ENCODE results near the gene NLRP14.

Gene NLRP14

DNA sequence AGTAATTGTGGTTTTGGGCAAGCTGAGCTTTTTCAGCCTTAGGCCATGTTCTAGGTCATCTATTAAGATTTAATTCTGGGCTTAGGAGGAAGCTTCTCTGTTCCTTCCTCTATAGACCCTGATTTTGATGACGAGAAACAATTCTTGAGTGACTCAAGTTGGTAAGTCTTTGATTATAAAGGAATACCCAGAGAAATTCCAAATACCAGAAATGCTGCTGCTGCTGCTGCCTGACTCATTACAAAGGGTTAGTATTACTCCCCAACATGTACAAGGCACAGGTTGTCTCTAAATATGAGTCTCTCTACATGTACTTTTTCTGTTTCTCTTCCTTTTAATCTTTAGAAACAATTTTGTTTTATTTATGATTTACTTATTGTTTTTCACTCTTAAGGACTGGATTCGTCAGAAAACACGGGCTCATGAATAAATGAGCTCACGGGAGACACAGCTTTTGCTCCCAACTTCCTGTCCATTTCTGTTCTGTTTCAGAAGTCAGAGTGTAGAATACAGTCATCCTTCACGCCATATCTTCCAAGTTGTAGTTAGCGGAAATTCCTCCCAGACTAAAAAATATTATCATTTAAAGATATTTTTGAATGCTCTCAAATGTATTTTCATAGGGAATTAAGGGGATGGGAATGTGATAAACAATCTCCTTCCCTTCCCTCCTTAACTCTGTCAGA, 36.7 kb downstream of the NLRP14 start:
- no peak for DNase-seq

DNA sequence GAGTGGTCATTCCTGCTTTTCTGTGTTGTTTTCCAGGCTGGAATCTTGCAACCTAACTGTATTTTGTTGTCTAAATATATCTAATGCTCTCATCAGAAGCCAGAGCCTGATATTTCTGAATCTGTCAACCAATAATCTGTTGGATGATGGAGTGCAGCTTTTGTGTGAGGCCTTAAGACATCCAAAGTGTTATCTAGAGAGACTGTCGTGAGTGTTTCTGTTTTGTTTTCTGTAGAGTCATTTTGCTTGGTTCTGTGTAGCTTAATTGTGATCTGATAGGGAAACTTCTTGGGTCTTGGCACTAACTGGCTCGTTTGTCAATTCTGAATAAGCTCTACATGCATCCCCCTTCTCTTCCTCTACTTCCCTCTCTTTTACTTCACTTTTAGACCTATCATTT, 37.4 kb downstream of the NLRP14 start:
- DNase-seq, result no peak

DNA sequence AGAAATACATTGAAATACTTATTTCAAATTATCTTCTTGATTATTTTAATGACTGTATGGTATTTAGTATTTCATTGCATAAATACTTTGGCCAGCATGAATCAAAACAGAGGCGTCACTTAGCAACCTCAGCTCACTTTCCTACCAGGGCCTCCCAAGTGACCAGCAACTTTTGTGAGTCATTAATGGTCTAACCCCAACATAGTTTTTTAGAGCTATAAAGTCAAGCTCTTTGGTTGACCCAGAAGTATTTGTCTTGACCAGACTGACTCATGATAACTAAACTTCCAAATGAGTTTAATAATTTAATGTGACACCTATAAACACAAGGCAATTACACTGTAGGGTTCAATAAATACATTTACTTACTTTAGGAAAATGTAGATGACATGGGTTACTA, 40.6 kb downstream of the NLRP14 start:
- no peak for DNase-seq

DNA sequence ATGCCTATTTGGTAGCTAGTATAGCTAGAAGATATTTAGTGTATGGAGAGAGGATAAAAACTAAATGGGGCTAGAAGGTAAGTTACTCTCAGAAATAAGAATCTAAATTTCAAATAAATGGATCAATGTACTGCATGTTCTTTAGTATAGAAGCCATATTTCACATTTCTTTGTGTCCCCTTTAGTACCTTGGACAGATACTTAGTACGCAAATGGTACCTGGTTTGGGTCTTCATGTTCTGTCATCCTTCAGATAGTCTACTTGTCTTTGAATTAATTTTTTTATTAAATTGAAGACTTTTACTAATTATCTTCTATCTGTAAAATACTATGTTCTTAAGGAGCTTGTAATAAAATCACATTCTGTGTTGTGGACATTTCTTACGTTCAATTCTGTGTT, 42.3 kb downstream of the NLRP14 start:
- DNase-seq, result no peak

DNA sequence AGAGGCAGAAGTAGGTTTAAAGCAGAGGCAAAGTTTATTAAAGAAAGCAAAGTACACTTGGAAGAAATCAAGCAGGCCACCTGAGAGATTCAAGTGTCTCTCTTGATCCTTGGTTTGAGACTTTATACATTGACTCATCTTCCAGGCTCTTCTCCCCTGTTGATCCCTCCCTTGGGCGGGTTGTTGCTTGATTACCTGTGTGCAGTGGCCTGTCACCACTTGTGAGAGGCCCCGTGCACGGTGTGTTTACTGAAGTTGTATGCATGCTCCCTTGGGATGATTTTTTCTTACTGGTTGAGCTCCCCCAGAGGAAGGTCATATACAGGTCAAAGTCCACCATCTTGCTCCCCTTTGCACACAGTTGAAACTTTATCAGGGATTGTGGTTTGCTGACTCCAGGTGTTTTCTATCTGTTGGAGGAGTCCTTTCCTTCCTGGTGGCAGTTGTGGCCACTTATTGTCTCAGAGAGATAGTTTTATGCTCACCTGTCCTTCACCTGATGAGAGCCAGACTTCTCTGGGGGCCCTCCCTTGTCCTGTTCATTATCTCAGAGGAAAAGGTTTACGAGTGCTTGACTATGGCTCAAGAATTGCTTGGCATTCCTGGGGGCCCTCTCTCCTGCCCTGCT, 52.2 kb downstream of the NLRP14 start:
- no peak for DNase-seq

DNA sequence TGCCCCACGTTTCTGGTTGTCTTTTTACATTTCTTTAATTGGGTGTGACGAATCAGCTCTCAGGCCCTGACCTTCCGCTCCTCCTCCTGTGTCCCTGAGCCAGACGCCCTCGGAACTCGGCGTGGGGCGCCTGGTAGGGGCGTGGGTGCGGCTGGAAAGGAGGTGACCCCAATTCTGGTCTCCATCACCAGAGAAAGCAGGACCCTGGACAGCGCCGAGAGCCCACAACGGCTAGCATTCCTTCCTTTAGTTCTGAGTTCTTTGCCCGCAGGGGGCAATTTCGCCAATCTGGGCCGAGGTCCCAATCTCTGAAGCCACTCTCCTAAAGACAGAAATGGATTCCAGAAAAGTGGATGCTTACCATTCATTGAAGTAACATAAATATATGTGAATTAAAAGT, 56.8 kb downstream of the NLRP14 start:
- DNase-seq, result no peak

DNA sequence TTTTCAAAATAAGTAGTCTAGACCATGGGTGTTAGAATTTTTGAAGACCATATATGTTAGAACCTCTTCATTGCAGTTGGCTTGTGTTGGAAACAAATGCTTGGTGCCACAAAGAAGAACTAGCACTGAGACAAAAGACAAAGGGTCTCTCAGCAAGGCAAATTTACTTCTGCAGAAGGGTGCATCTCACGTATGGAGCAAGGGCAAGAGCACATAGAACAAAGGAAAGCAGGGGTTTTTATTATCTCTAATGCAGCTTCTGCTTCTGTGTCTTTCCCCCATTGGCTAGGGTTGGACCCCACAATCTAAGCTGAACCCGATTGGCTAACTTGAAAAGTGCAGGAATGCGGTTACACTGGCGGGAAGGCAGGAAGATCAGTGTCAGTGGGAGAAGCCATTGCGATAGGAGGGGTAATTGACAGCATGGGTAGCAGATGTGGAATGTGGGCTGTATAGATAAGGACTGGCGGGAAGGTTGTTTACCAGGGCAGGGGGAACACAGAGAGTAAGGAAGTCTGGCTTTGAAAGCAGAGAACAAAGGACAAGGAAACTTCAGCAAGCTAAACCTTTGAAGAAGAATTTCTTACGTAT, 59.4 kb downstream of the NLRP14 start:
- no peak for DNase-seq

DNA sequence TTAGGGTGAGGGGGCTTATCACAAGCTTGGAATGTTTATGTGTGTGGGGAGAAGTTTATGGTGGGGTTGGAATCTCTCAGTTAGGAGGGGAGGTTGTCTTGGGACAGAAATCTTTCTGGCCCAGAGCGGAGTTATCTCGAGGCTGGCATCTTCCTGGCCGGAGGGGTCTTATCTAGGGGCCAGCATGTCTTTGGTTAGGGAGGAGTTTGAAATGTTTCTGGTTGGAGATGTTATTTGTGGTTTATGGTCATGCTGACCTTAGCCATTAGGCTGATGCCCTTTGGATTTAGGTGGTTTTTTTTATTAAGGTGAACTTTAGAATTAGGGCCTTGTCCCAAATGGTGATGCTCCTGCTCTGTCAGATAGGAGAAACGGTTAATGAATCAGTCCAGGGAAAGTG, 60.6 kb downstream of the NLRP14 start:
- no peak for DNase-seq

DNA sequence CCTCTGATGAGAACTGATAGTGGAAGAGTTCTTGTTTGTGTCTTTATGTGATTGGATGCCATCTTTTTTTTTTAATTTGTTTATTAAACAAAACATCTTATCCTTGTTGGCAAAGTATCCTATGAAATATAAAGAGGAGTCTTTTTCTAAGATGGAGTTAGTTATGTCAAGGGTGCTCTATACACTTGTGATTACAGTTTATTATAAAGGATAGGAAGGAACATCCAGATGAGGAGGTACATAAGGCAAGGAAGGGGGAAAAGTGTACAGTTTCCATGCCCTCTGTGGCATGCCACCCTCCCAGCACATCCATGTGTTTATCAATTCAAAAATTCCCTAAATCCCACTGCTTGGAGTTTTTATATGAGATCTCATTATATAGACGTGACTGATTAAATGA, 61.2 kb downstream of the NLRP14 start:
- DNase-seq, result no peak

DNA sequence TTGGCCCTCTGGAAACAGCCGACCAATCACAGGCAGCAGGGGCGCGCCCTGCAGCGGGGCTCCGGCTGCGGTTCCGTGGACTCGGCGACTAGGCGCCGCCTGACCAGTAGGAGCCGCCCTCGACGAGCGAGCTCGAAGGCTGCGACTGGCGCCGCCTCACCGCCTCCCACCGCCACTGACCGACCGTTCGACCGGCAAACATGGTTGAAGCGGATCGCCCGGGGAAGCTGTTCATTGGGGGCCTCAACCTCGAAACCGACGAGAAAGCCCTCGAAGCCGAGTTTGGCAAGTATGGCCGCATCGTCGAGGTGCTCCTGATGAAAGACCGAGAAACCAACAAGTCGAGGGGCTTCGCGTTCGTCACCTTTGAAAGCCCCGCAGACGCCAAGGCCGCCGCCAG, 68.6 kb downstream of the NLRP14 start, which contains the start of gene RBMXL2:
Gene RBMXL2 (plus strand): TSS at position 78 of the 400 bp plus-strand sequence. CDS start 123 bp downstream, at position 201.
- DNase-seq, result no peak

DNA sequence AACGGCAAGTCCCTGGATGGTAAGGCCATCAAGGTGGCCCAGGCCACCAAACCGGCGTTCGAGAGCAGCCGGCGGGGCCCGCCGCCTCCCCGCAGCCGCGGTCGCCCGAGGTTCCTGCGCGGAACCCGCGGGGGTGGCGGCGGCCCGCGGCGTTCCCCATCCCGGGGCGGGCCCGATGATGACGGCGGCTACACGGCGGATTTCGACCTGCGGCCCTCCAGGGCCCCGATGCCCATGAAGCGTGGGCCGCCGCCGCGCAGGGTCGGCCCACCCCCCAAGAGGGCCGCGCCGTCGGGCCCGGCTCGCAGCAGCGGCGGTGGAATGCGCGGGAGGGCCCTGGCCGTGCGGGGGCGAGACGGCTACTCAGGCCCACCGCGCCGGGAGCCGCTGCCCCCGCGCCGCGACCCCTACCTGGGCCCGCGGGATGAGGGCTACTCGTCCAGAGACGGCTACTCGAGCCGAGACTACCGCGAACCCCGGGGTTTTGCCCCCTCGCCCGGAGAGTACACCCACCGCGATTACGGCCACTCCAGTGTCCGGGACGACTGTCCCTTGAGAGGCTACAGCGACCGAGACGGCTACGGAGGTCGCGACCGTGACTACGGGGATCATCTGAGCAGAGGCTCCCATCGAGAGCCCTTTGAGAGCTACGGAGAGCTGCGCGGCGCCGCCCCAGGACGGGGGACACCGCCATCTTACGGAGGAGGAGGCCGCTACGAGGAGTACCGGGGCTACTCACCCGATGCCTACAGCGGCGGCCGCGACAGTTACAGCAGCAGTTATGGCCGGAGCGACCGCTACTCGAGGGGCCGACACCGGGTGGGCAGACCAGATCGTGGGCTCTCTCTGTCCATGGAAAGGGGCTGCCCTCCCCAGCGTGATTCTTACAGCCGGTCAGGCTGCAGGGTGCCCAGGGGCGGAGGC, 69.3 kb downstream of the NLRP14 start:
- DNase-seq, result no peak

DNA sequence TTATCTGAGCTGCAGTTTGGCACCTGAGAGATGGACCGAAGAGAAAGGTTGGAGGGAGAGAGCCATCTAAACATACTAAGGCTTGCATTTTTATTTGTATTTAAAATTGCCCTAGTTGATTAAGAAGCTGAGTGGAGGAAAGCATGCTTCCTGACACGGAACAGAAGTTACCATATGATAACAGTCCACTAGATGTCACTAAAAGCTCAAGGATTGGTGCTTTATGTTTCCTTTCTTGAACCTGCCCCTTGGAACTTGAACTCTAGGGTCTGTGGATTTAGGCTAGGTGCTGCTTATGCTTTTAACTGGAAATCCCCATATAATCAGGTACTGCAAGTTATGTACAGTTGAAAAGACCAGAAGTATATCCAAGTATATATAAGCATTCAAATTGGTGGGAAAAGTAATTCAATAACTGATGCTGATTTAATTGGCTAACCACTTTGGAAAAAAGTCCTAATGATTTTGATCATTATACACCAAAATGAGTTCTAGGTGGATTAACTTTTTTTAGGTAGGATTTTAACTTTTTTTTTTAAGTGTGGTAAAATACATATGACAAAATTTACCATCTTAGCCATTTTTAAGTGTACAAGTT, 78.1 kb downstream of the NLRP14 start:
- DNase-seq, result peak; percentile 11

DNA sequence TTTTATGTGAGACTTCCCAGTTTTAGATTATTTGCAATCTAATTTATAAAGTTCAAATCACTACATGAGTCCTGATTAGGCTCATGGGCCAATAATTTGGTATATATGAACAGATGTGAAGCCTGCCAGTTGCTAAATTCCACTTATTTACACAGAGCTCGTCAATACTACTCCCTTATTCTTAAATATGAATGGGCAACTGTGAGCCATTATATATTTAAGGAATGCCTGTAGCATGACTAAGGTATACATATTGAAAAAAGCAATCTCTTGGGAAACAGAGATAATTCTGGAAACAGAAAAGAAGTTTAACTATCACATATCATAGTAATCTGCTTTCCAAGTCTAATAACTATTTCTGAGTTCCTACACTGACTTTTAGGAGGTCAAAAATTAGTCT, 95.5 kb downstream of the NLRP14 start:
- no peak for DNase-seq

DNA sequence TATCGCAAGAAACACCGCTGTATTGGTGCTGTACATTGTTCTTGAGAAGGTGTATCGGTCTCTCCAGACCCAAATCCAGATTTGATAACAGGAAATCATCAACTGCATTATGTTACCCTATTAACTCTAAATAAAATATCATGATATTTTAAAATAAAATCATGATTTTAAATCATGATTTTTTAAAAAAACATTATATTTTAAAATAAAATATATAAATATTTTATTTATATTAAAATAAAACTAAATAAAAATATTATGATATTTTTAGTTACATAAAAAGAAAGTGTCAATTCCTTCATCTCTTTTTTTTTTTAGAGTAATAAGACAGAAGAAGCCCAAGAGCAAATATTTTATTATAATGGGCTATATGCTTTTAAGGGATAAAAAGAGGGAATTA, 96.1 kb downstream of the NLRP14 start:
- DNase-seq, result no peak

Data from NCI-H226 (cell line).